ENCODE results near the gene CCDC92B. TPM values are rescaled to one million over a fixed set of nuclear protein-coding genes. Genes with fewer than 3 reads are reported as not detected.

CCDC92B gene
- total RNA-seq, 4 donors from 2014 or later: 0.30 TPM; not detected in 3

- H3K4me3 ChIP-seq: no peak overlapping the region
- 69 to 82% methylated on average over 34 to 41 of the region's 55 CpGs for WGBS, 2 donors
- H3K27me3 ChIP-seq: no peaks in the 10 kb centered on the region
- H3K36me3 ChIP-seq: peaks cover 0 to 69% (median 25%) of the 10 kb centered on the region in 3 donors
- no peak for TF ChIP-seq POLR2A (IDR thresholded peaks at IDR 0.05)
- TF ChIP-seq CTCF (IDR thresholded peaks at IDR 0.05): no peak
- TF ChIP-seq EP300 (IDR thresholded peaks at IDR 0.05): no peak
- no peak for DNase-seq (ENCODE audit: low spot score in 2 of 2)
- no peaks in the 10 kb centered on the region for H3K9me3 ChIP-seq
- H3K27ac ChIP-seq: no peak overlapping the region
- peaks cover 0 to 37% (median 6%) of the 10 kb centered on the region in 4 donors for H3K4me1 ChIP-seq
Observed at GRCh38 chr17:2690165-2691068, 59.0 kb downstream of the CCDC92B start.

- H3K36me3 ChIP-seq: peaks cover 0 to 63% (median 22%) of the 10 kb centered on the region in 3 donors
- no peak for TF ChIP-seq POLR2A (IDR thresholded peaks at IDR 0.05)
- TF ChIP-seq CTCF (IDR thresholded peaks at IDR 0.05): no peak
- TF ChIP-seq EP300 (IDR thresholded peaks at IDR 0.05): no peak
- H3K27ac ChIP-seq: no peak overlapping the region
- DNase-seq (ENCODE audit: low spot score in 2 of 2): no peak
- no peaks in the 10 kb centered on the region for H3K9me3 ChIP-seq
- no peak overlapping the region for H3K4me3 ChIP-seq
- H3K4me1 ChIP-seq: peaks cover 0 to 37% (median 6%) of the 10 kb centered on the region in 4 donors
- 62 to 68% methylated on average over 13 to 37 of the region's 40 CpGs for WGBS, 2 donors
- no peaks in the 10 kb centered on the region for H3K27me3 ChIP-seq
Observed at GRCh38 chr17:2689411-2690164, 59.9 kb downstream of the CCDC92B start.

- peaks cover 0 to 37% (median 6%) of the 10 kb centered on the region in 4 donors for H3K4me1 ChIP-seq
- no peak for TF ChIP-seq CTCF (IDR thresholded peaks at IDR 0.05)
- TF ChIP-seq POLR2A (IDR thresholded peaks at IDR 0.05): no peak
- TF ChIP-seq EP300 (IDR thresholded peaks at IDR 0.05): no peak
- DNase-seq (ENCODE audit: low spot score in 2 of 2): no peak
- no peaks in the 10 kb centered on the region for H3K27me3 ChIP-seq
- no peaks in the 10 kb centered on the region for H3K9me3 ChIP-seq
- H3K36me3 ChIP-seq: peaks cover 0 to 63% (median 13%) of the 10 kb centered on the region in 3 donors
- 62 to 67% methylated on average over 26 to 27 of the region's 27 CpGs for WGBS, 2 donors
- no peak overlapping the region for H3K4me3 ChIP-seq
- peak overlapping the region in 1 of 4 donors; percentile 20 for H3K27ac ChIP-seq
Observed at GRCh38 chr17:2688351-2689342, 60.8 kb downstream of the CCDC92B start.

- Histone ChIP-seq H3K36me3 (peaks cover 0 to 59% (median 13%) of the 10 kb centered on the region in 3 donors), H3K4me3 (no peak overlapping the region), H3K4me1 (peaks cover 0 to 37% (median 6%) of the 10 kb centered on the region in 4 donors), H3K27ac (peak overlapping the region in 2 of 4 donors; percentile 14 to 25), H3K9me3 (no peaks in the 10 kb centered on the region), H3K27me3 (no peaks in the 10 kb centered on the region)
- WGBS, 2 donors: 76 to 81% methylated on average over 6 of the region's 6 CpGs
- TF ChIP-seq POLR2A (IDR thresholded peaks at IDR 0.05) (no peak), EP300 (IDR thresholded peaks at IDR 0.05) (no peak), CTCF (IDR thresholded peaks at IDR 0.05) (no peak)
- no peak for DNase-seq (ENCODE audit: low spot score in 2 of 2)
Observed at GRCh38 chr17:2687074-2687418, 62.4 kb downstream of the CCDC92B start.

Measured in tibial nerve (tissue), 4 donors.